Peyer's patch (tissue), 4 donors: ENCODE results near the gene TBXAS1. TPM values are rescaled to one million over a fixed set of nuclear protein-coding genes. Genes with fewer than 3 reads are reported as not detected.

Source experiments
- DNase-seq, 3 donors: peaks; one replicate each; pipeline ENCODE4 v3.0.0-alpha.2; 2017 to 2019
- H3K27ac ChIP-seq, 4 donors: fragments of 200-600 bp; sonication (generic); one replicate each; pipeline ENCODE4 v1.5.1; 2016 to 2019
- H3K27me3 ChIP-seq, 2 donors: fragments of 200-600 bp; sonication (generic); one replicate each; pipeline ENCODE4 v1.5.1; 2019
- H3K36me3 ChIP-seq, 3 donors: fragments of 200-600 bp; sonication (generic); one replicate each; pipeline ENCODE4 v1.5.1; 2016 to 2019
- H3K4me1 ChIP-seq, 4 donors: fragments of 200-600 bp; sonication (generic); one replicate each; pipeline ENCODE4 v1.5.1; 2016 to 2019
- H3K4me3 ChIP-seq, 4 donors: fragments of 200-600 bp; sonication (generic); 1 replicate in 3 of 4; 2 replicates in 1 of 4; pipeline ENCODE4 v1.5.1; 2016 to 2019; ENCODE audit warnings: mild to moderate bottlenecking in 1 of 4
- H3K9me3 ChIP-seq, 4 donors: fragments of 200-600 bp; sonication (generic); one replicate each; pipeline ENCODE4 v1.5.1; 2016 to 2019; ENCODE audit warnings: mild to moderate bottlenecking in 1 of 4
- POLR2A ChIP-seq, 2 donors: fragments of 450-650 bp; IDR thresholded peaks; one replicate each; pipeline ENCODE4 v1.5.1; 2017; ENCODE audit warnings: antibody characterized with exemption in 2 of 2, mild to moderate bottlenecking in 2 of 2, moderate library complexity in 2 of 2
- total RNA-seq, 4 donors: library from RNA; depleted of rRNA; stranded (reverse); fragments of >200 nt; gene quantifications; one replicate each; pipeline ENCODE4 v1.1.0, GENCODE V29; 2016
- TF ChIP-seq, protein P1 (sequence below), 6 experiments: fragments of 450-650 bp in 4 of 6; fragments of 200-600 bp in 2 of 6; sonication (generic) in 1 of 6; IDR thresholded peaks; one replicate each; pipeline ENCODE4 v1.5.1; 2017 to 2019; ENCODE audit warnings: antibody characterized with exemption in 6 of 6, mild to moderate bottlenecking in 3 of 6, moderate library complexity in 1 of 6

The TBXAS1 gene
- total RNA-seq, 4 donors from 2014 or later, result 11.2 to 227 (median 33.9) TPM

DNA sequence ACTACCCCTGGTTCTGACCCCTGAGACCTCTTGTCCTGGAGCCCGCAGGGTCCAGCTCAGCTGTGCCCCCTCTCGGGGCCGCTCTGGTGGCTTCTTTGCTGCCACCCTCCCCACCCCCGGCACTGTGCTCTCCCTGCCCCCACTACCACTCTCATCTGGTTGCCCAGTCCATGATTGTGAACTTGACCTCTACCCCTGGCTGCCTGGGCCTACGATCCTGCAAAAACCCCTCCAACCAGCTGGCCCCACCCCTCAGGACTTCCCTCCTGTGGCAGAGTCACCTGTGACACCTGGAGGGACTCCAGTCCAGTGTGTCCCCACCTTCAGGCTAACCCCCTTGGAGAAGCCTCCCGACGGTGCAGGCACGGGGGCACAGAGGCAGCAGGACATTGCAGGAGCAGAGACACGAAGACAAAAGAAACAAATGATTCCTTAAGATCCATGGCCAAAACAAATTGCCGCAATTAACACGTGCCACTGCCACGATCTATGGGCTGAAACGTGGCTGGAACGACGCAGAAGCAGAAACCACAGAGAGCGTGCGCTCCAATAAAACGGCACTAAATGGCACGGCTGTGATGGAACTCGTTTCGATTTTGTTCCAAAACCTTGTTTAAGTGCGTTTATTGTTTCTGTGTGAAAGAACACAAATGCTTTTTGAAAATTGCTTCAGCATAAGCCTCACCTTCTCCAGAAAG is 161.7 kb downstream of the TBXAS1 start:
- H3K27me3 ChIP-seq, result no peaks in the 10 kb centered on the region
- no peaks in the 10 kb centered on the region for H3K36me3 ChIP-seq
- H3K4me3 ChIP-seq, result no peak overlapping the region
- H3K9me3 ChIP-seq, result no peaks in the 10 kb centered on the region
- no peak for TF ChIP-seq POLR2A (IDR thresholded peaks at IDR 0.05)
- TF ChIP-seq, protein P1, sequence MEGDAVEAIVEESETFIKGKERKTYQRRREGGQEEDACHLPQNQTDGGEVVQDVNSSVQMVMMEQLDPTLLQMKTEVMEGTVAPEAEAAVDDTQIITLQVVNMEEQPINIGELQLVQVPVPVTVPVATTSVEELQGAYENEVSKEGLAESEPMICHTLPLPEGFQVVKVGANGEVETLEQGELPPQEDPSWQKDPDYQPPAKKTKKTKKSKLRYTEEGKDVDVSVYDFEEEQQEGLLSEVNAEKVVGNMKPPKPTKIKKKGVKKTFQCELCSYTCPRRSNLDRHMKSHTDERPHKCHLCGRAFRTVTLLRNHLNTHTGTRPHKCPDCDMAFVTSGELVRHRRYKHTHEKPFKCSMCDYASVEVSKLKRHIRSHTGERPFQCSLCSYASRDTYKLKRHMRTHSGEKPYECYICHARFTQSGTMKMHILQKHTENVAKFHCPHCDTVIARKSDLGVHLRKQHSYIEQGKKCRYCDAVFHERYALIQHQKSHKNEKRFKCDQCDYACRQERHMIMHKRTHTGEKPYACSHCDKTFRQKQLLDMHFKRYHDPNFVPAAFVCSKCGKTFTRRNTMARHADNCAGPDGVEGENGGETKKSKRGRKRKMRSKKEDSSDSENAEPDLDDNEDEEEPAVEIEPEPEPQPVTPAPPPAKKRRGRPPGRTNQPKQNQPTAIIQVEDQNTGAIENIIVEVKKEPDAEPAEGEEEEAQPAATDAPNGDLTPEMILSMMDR (IDR thresholded peaks at IDR 0.05), result no peak
- H3K27ac ChIP-seq, result no peak overlapping the region
- DNase-seq, result no peak
- no peaks in the 10 kb centered on the region for H3K4me1 ChIP-seq

DNA sequence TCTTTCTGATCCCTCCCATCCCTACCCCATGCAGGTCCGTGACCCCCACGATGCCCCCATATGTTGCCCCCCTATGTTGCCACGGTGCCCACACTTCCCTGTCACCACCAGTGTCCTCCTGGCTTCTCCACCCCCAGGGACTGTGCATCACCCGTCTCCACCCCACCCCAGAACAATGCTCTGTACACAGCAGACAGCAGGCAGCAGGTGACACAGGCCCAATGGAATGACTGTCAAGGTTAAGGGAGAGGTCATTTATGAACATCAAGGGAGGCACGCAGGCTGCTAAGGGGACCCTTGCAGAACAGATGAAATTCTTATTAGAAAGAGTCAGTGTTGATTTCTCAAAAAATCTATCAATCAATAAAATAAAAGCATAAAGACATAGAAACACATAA is 162.2 kb downstream of the TBXAS1 start:
- no peaks in the 10 kb centered on the region for H3K36me3 ChIP-seq
- no peaks in the 10 kb centered on the region for H3K4me1 ChIP-seq
- H3K4me3 ChIP-seq, result no peak overlapping the region
- H3K27me3 ChIP-seq, result no peaks in the 10 kb centered on the region
- no peak for DNase-seq
- TF ChIP-seq, protein P1 (IDR thresholded peaks at IDR 0.05), result no peak
- TF ChIP-seq POLR2A (IDR thresholded peaks at IDR 0.05), result no peak
- no peaks in the 10 kb centered on the region for H3K9me3 ChIP-seq
- H3K27ac ChIP-seq, result no peak overlapping the region

DNA sequence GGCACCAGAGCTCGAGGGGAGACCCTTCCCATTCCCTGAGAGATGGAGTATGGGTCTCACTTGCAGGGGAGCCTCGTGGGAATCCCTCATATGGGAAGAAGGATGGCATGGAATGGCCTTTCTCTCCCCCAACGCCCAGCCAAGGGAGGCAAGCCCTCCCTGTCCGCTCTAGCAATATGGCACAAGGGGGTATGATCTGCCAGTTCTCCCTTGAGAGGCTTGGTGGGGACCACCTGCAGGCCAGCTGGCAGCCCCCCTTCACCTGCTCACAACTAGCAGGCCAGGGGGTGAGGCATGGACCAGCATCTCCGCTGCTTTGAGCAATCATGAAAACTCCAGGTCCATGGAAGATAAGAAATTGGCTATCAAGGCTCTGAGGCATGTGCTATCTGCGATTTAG is 162.8 kb downstream of the TBXAS1 start:
- no peak overlapping the region for H3K4me3 ChIP-seq
- H3K27ac ChIP-seq, result no peak overlapping the region
- H3K36me3 ChIP-seq, result no peaks in the 10 kb centered on the region
- no peak for DNase-seq
- TF ChIP-seq POLR2A (IDR thresholded peaks at IDR 0.05), result no peak
- TF ChIP-seq, protein P1 (IDR thresholded peaks at IDR 0.05), result no peak
- no peaks in the 10 kb centered on the region for H3K4me1 ChIP-seq
- no peaks in the 10 kb centered on the region for H3K27me3 ChIP-seq
- no peaks in the 10 kb centered on the region for H3K9me3 ChIP-seq

DNA sequence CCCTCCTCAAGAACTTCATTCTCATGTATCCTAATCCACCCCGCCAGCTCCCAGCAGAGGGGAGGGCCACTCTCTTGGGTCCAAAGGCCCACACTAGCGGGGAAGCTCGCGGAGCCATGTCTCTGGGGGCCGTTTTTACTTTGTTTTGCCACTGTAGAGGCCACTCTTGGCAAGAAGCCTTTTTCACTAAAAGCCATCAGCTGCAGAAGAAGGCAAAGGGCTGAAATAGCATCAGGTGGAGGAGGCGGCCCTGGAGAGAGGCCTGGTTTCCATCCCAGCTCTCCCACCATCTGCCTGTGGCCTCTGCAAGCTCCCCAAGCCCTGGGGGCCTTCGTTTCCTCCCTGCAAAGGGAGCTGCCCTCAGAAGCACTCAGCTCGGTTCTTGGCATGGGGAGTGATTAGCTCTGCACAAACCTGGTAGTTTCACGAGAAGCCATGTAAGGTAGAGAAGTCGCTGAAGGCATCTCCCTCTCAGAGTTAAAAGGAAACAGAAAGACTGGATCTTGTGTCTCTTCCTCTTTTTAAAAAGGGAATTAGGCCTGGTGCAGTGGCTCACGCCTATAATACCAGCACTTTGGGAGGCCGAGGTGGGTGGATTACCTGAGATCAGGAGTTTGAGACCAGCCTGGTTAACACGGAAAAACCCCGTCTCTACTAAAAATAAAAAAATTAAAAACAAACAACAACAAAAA is 163.4 kb downstream of the TBXAS1 start:
- no peak for DNase-seq
- no peak overlapping the region for H3K4me3 ChIP-seq
- TF ChIP-seq, protein P1 (IDR thresholded peaks at IDR 0.05), result no peak
- TF ChIP-seq POLR2A (IDR thresholded peaks at IDR 0.05), result no peak
- H3K27me3 ChIP-seq, result no peaks in the 10 kb centered on the region
- H3K9me3 ChIP-seq, result no peaks in the 10 kb centered on the region
- H3K27ac ChIP-seq, result no peak overlapping the region
- H3K4me1 ChIP-seq, result no peaks in the 10 kb centered on the region
- H3K36me3 ChIP-seq, result no peaks in the 10 kb centered on the region

DNA sequence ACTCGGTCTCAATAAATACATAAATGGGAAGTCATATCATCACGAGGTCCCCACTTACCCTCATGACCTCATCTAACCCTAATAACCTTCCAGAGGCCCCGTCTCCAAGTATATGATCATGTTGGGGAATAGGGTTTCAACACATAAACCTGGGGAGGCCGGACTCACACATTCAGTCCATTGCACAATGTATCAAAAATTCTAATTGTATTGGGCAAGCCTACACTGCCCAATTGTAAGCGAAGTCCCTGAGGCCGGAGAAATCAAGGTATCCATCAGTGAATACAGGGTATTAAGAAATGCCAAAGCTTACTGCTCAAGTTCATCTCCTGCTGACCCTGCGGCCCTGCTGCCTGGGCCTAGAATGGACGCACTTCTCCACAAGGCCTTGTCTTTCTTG is 164.1 kb downstream of the TBXAS1 start:
- no peaks in the 10 kb centered on the region for H3K4me1 ChIP-seq
- H3K27me3 ChIP-seq, result no peaks in the 10 kb centered on the region
- no peaks in the 10 kb centered on the region for H3K36me3 ChIP-seq
- no peak for TF ChIP-seq POLR2A (IDR thresholded peaks at IDR 0.05)
- no peak for DNase-seq
- H3K9me3 ChIP-seq, result no peaks in the 10 kb centered on the region
- no peak overlapping the region for H3K4me3 ChIP-seq
- H3K27ac ChIP-seq, result no peak overlapping the region

DNA sequence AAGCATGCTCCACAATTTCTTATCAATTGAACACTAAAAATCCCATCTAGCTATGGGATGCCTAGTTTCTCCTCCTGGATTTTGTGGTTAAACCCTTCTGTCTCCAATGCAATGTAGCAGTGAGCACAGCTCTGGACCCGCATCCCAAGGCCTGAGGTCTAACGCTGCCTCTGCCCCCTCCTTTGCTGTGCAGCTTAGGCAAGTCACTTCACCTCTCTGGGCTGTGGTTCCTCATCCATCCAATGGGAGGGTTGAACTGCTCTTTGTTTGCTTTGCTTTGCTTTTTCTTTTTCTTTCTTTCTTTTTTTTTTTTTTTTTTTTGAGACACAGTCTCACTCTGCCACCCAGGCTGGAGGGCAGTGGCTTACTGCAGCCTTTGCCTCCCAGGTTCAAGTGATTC is 164.5 kb downstream of the TBXAS1 start:
- Histone ChIP-seq H3K9me3 (no peaks in the 10 kb centered on the region), H3K4me1 (no peaks in the 10 kb centered on the region), H3K36me3 (no peaks in the 10 kb centered on the region), H3K27ac (no peak overlapping the region), H3K4me3 (no peak overlapping the region), H3K27me3 (no peaks in the 10 kb centered on the region)
- TF ChIP-seq, protein P1 (IDR thresholded peaks at IDR 0.05), result no peak
- TF ChIP-seq POLR2A (IDR thresholded peaks at IDR 0.05), result no peak
- no peak for DNase-seq
